T-cell (primary cell): ENCODE measurements around the gene AHCTF1. TPM values are rescaled to one million over a fixed set of nuclear protein-coding genes. Genes with fewer than 3 reads are reported as not detected.

Experiments used
- ATAC-seq, 4 experiments: fragments of 200-7000 bp in 3 of 4; fragments of 150-1000 bp in 1 of 4; cut with Tn5 transposase; replicated peaks in 1 of 4; 1 replicate in 3 of 4; 2 replicates in 1 of 4; pipeline ENCODE4 v1.10.0; 2021; ENCODE audit warnings: moderate library complexity in 3 of 4, mild to moderate bottlenecking in 2 of 4, moderate number of reproducible peaks in 1 of 4
- CTCF ChIA-PET, 2 donors: fragments of 300-600 bp; sonication (Branson Sonifier 250); formaldehyde crosslinking; loops; one replicate each; lab custom pipeline; 2022; ENCODE audit warnings: antibody characterized with exemption in 2 of 2; lab: Charles Lee
- POLR2A ChIA-PET, 2 donors: fragments of 300-600 bp; sonication (Branson Sonifier 250); formaldehyde crosslinking; loops; one replicate each; lab custom pipeline; 2022; ENCODE audit warnings: antibody characterized with exemption in 2 of 2; lab: Charles Lee
- DNase-seq, 35 experiments: peaks; one replicate each; pipeline versions ENCODE4 v3.0.0 to v3.0.0-alpha.2; 2013 to 2023
- H3K27ac ChIP-seq: one replicate; pipeline ENCODE4 v1.5.1; 2013; ENCODE audit warnings: low read length
- H3K27me3 ChIP-seq, 2 experiments: replicated peaks in 1 of 2; 1 replicate in 1 of 2; 2 replicates in 1 of 2; pipeline versions ENCODE4 v1.6.1 to v1.7.0; 2013; ENCODE audit warnings: low read length in 1 of 2, mixed read lengths in 1 of 2; ENCODE audit not compliant: control insufficient read depth in 2 of 2, insufficient read depth in 2 of 2; ENCODE audit errors: extremely low read depth in 1 of 2
- H3K36me3 ChIP-seq, 2 donors: 1 replicate in 1 of 2; 2 replicates in 1 of 2; pipeline versions ENCODE4 v1.6.1 to v1.7.0; 2013; ENCODE audit warnings: low read length in 1 of 2; ENCODE audit not compliant: control insufficient read depth in 2 of 2, insufficient read depth in 1 of 2; ENCODE audit errors: extremely low read depth in 1 of 2
- H3K4me1 ChIP-seq, 2 experiments: 1 replicate in 1 of 2; 2 replicates in 1 of 2; pipeline versions ENCODE4 v1.6.1 to v1.7.0; 2013; ENCODE audit warnings: low read length in 2 of 2, mixed read lengths in 1 of 2; ENCODE audit not compliant: insufficient read depth in 2 of 2, control insufficient read depth in 1 of 2; ENCODE audit errors: extremely low read depth in 1 of 2
- H3K4me3 ChIP-seq, 2 donors: 1 replicate in 1 of 2; 2 replicates in 1 of 2; pipeline versions ENCODE4 v1.5.1 to v1.7.0; 2013; ENCODE audit warnings: mild to moderate bottlenecking in 2 of 2, low read length in 1 of 2, moderate library complexity in 1 of 2; ENCODE audit not compliant: control insufficient read depth in 1 of 2; ENCODE audit errors: extremely low read depth in 1 of 2
- H3K9me3 ChIP-seq: 2 replicates; pipeline ENCODE4 v1.7.0; 2013
- H3K27ac Mint-ChIP-seq, 2 donors: one replicate each; pipeline ENCODE4 v1.8.0; 2020 to 2021; ENCODE audit warnings: mild to moderate bottlenecking in 2 of 2, mixed read lengths in 2 of 2
- H3K27me3 Mint-ChIP-seq, 2 donors: one replicate each; pipeline ENCODE4 v1.8.0; 2021 to 2022; ENCODE audit warnings: mixed read lengths in 2 of 2
- H3K36me3 Mint-ChIP-seq: one replicate; pipeline ENCODE4 v1.8.0; 2021; ENCODE audit warnings: mixed read lengths
- H3K4me1 Mint-ChIP-seq, 3 donors: one replicate each; pipeline ENCODE4 v1.8.0; 2020 to 2022; ENCODE audit warnings: mixed read lengths in 3 of 3, mild to moderate bottlenecking in 1 of 3
- H3K4me3 Mint-ChIP-seq, 3 donors: one replicate each; pipeline ENCODE4 v1.8.0; 2020 to 2022; ENCODE audit warnings: mild to moderate bottlenecking in 3 of 3, mixed read lengths in 3 of 3, moderate library complexity in 3 of 3
- H3K9me3 Mint-ChIP-seq, 3 donors: one replicate each; pipeline ENCODE4 v1.8.0; 2020 to 2022; ENCODE audit warnings: mixed read lengths in 3 of 3
- WGBS: methylation state at CpG from one replicate; pipeline ENCODE4 v1.1.5; 2013; ENCODE audit warnings: missing lambda C conversion rate; ENCODE audit not compliant: insufficient coverage; 5-methylcytosine and 5-hydroxymethylcytosine counted together
- total RNA-seq, 35 experiments: library from RNA in 6 of 35; stranded (reverse) in 6 of 35; fragments of 120-200 nt in 1 of 35; gene quantifications; one replicate each; pipeline versions ENCODE4 v1.2.1 to v1.2.4 and lab custom pipeline; 2013 to 2026

The AHCTF1 gene
- total RNA-seq, 5 donors from 2014 or later (not counting 1 experiment from before 2014, with no cell fraction given) = 41.6 to 60.3 (median 53.6) TPM

- ATAC-seq (no peak), DNase-seq (no peak)
- Mint-ChIP-seq H3K27me3 (peaks cover 0 to 2% of the 10 kb centered on the region in 2 donors), H3K4me1 (no peaks in the 10 kb centered on the region), H3K27ac (no peak overlapping the region), H3K36me3 (no peaks in the 10 kb centered on the region), H3K9me3 (no peaks in the 10 kb centered on the region), H3K4me3 (no peak overlapping the region)
- CTCF ChIA-PET = no interaction called here
- no peak overlapping the region for H3K4me3 ChIP-seq
- POLR2A ChIA-PET = no interaction called here
- no peaks in the 10 kb centered on the region for H3K36me3 ChIP-seq
- no peaks in the 10 kb centered on the region for H3K9me3 ChIP-seq
- H3K27me3 ChIP-seq = peaks cover 0 to 7% of the 10 kb centered on the region in 2 experiments
- H3K4me1 ChIP-seq = no peaks in the 10 kb centered on the region
- WGBS = 94% methylated on average over 2 of the region's 11 CpGs
- no peak overlapping the region for H3K27ac ChIP-seq
Measured at GRCh38 chr1:246801241-246802020, 130.3 kb downstream of the AHCTF1 start.

- Mint-ChIP-seq H3K27ac (no peak overlapping the region), H3K4me3 (no peak overlapping the region), H3K36me3 (no peaks in the 10 kb centered on the region), H3K27me3 (peaks cover 0 to 2% of the 10 kb centered on the region in 2 donors), H3K9me3 (no peaks in the 10 kb centered on the region), H3K4me1 (no peaks in the 10 kb centered on the region)
- WGBS = 89% methylated on average over 8 of the region's 10 CpGs
- Histone ChIP-seq H3K4me3 (no peak overlapping the region), H3K27ac (no peak overlapping the region), H3K9me3 (no peaks in the 10 kb centered on the region), H3K4me1 (no peaks in the 10 kb centered on the region), H3K27me3 (peaks cover 0 to 7% of the 10 kb centered on the region in 2 experiments), H3K36me3 (no peaks in the 10 kb centered on the region)
- ChIA-PET POLR2A (no interaction called here), CTCF (no interaction called here)
- DNase-seq (no peak), ATAC-seq (no peak)
Measured at GRCh38 chr1:246800756-246801155, 131.0 kb downstream of the AHCTF1 start.

GRCh38 chr1:246800356-246800755 lies 131.4 kb downstream of the AHCTF1 start:
- Histone ChIP-seq H3K27me3 (peaks cover 0 to 7% of the 10 kb centered on the region in 2 experiments), H3K4me3 (no peak overlapping the region), H3K4me1 (no peaks in the 10 kb centered on the region), H3K27ac (no peak overlapping the region), H3K36me3 (no peaks in the 10 kb centered on the region), H3K9me3 (no peaks in the 10 kb centered on the region)
- no peak overlapping the region for H3K27ac Mint-ChIP-seq
- no peak overlapping the region for H3K4me3 Mint-ChIP-seq
- no CpG with 5 or more reads among the region's 3 CpGs for WGBS
- ChIA-PET CTCF (no interaction called here), POLR2A (no interaction called here)
- H3K9me3 Mint-ChIP-seq = no peaks in the 10 kb centered on the region
- H3K4me1 Mint-ChIP-seq = no peaks in the 10 kb centered on the region
- DNase-seq (no peak), ATAC-seq (no peak)
- H3K36me3 Mint-ChIP-seq = no peaks in the 10 kb centered on the region
- peaks cover 0 to 2% of the 10 kb centered on the region in 2 donors for H3K27me3 Mint-ChIP-seq

- ChIA-PET POLR2A (no interaction called here), CTCF (interaction anchor here in 1 of 2 donors (0.6 kb wide), 1 partner anchor 13 kb away, joined by 3 read pairs; no protein-coding TSS in a partner anchor)
- ATAC-seq = no peak
- no peaks in the 10 kb centered on the region for H3K9me3 Mint-ChIP-seq
- H3K4me3 ChIP-seq = no peak overlapping the region
- no peak overlapping the region for H3K27ac ChIP-seq
- H3K36me3 ChIP-seq = no peaks in the 10 kb centered on the region
- H3K27me3 ChIP-seq = peaks cover 0 to 11% of the 10 kb centered on the region in 2 experiments
- no peaks in the 10 kb centered on the region for H3K4me1 ChIP-seq
- 88% methylated on average over 11 of the region's 22 CpGs for WGBS
- H3K9me3 ChIP-seq = no peaks in the 10 kb centered on the region
- peaks cover 0 to 2% of the 10 kb centered on the region in 2 donors for H3K27me3 Mint-ChIP-seq
- H3K27ac Mint-ChIP-seq = peak overlapping the region in 1 of 2 donors; percentile 36
- no peak for DNase-seq
- no peak overlapping the region for H3K4me3 Mint-ChIP-seq
- H3K4me1 Mint-ChIP-seq = no peaks in the 10 kb centered on the region
- no peaks in the 10 kb centered on the region for H3K36me3 Mint-ChIP-seq
Measured at GRCh38 chr1:246798606-246799496, 132.9 kb downstream of the AHCTF1 start.

- ATAC-seq (no peak), DNase-seq (no peak)
- H3K36me3 ChIP-seq = no peaks in the 10 kb centered on the region
- no peak overlapping the region for H3K4me3 Mint-ChIP-seq
- H3K27me3 ChIP-seq = peaks cover 0 to 11% of the 10 kb centered on the region in 2 experiments
- CTCF ChIA-PET = no interaction called here
- H3K27ac ChIP-seq = no peak overlapping the region
- H3K27me3 Mint-ChIP-seq = peaks cover 0 to 2% of the 10 kb centered on the region in 2 donors
- 54% methylated on average over 3 of the region's 4 CpGs for WGBS
- H3K4me1 Mint-ChIP-seq = no peaks in the 10 kb centered on the region
- POLR2A ChIA-PET = no interaction called here
- no peaks in the 10 kb centered on the region for H3K9me3 Mint-ChIP-seq
- H3K36me3 Mint-ChIP-seq = no peaks in the 10 kb centered on the region
- no peaks in the 10 kb centered on the region for H3K9me3 ChIP-seq
- no peaks in the 10 kb centered on the region for H3K4me1 ChIP-seq
- no peak overlapping the region for H3K4me3 ChIP-seq
- H3K27ac Mint-ChIP-seq = no peak overlapping the region
Measured at GRCh38 chr1:246798107-246798506, 133.6 kb downstream of the AHCTF1 start.

- 92% methylated on average over 9 of the region's 11 CpGs for WGBS
- H3K36me3 ChIP-seq = no peaks in the 10 kb centered on the region
- peaks cover 0 to 11% of the 10 kb centered on the region in 2 experiments for H3K27me3 ChIP-seq
- POLR2A ChIA-PET = no interaction called here
- no peaks in the 10 kb centered on the region for H3K36me3 Mint-ChIP-seq
- H3K27ac ChIP-seq = no peak overlapping the region
- H3K27me3 Mint-ChIP-seq = peaks cover 0 to 2% of the 10 kb centered on the region in 2 donors
- no peak overlapping the region for H3K4me3 ChIP-seq
- no peaks in the 10 kb centered on the region for H3K9me3 ChIP-seq
- no peaks in the 10 kb centered on the region for H3K4me1 Mint-ChIP-seq
- no peaks in the 10 kb centered on the region for H3K4me1 ChIP-seq
- no peak overlapping the region for H3K27ac Mint-ChIP-seq
- no peak overlapping the region for H3K4me3 Mint-ChIP-seq
- DNase-seq (no peak), ATAC-seq (no peak)
- H3K9me3 Mint-ChIP-seq = no peaks in the 10 kb centered on the region
- CTCF ChIA-PET = no interaction called here
Measured at GRCh38 chr1:246797597-246797996, 134.2 kb downstream of the AHCTF1 start.
